ENCODE data around the gene GFPT1. TPM values are rescaled to one million over a fixed set of nuclear protein-coding genes. Genes with fewer than 3 reads are reported as not detected.

GFPT1 gene
- polyA plus RNA-seq, 1 donor (not counting 4 experiments of a cell fraction or from before 2014, with no cell fraction given) = 12.9 TPM

DNA sequence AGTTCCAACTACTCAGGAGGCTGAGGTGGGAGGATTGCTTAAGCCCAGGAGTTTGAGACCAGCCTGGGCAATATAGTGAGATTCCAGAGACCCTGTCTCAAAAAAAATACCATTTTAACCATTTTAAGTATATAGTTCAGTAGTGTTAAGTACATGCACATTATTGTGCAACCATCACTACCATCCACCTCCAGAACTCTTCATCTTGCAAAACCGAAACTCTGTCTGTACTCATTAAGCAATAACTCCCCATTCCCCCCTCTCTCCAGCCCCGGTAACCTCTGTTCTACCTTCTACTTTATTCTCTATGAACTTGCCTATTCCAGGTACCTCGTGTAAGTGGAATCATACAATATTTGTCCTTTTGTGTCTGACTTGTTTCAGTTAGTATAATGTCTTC, 86.4 kb downstream of the GFPT1 start:
- peaks cover 3% of the 10 kb centered on the region for H3K9me3 ChIP-seq (ENCODE audit: control insufficient read depth, low read depth, low read length)
- FAIRE-seq = no peak
- no peak overlapping the region for H3K9ac ChIP-seq (ENCODE audit: control insufficient read depth, extremely low read depth, insufficient read depth, low read length)
- no peak overlapping the region for H3K27ac ChIP-seq (ENCODE audit: control insufficient read depth, insufficient read depth, low read length)
- DNase-seq (ENCODE audit: low read depth, low spot score) = no peak
- no peak overlapping the region for H2AFZ ChIP-seq (ENCODE audit: control insufficient read depth, low read length)
- no peaks in the 10 kb centered on the region for H3K79me2 ChIP-seq (ENCODE audit: control insufficient read depth, insufficient read depth, low read length)
- H3K4me2 ChIP-seq (ENCODE audit: control insufficient read depth, extremely low read depth, insufficient read depth, low read depth, low read length) = no peak overlapping the region
- TF ChIP-seq, protein P1, sequence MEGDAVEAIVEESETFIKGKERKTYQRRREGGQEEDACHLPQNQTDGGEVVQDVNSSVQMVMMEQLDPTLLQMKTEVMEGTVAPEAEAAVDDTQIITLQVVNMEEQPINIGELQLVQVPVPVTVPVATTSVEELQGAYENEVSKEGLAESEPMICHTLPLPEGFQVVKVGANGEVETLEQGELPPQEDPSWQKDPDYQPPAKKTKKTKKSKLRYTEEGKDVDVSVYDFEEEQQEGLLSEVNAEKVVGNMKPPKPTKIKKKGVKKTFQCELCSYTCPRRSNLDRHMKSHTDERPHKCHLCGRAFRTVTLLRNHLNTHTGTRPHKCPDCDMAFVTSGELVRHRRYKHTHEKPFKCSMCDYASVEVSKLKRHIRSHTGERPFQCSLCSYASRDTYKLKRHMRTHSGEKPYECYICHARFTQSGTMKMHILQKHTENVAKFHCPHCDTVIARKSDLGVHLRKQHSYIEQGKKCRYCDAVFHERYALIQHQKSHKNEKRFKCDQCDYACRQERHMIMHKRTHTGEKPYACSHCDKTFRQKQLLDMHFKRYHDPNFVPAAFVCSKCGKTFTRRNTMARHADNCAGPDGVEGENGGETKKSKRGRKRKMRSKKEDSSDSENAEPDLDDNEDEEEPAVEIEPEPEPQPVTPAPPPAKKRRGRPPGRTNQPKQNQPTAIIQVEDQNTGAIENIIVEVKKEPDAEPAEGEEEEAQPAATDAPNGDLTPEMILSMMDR (optimal IDR thresholded peaks at IDR 0.05 in 1 of 3, IDR thresholded peaks at IDR 0.05 in 1 of 3, conservative IDR thresholded peaks at IDR 0.05 in 1 of 3; ENCODE audit: extremely low read depth in 1 of 3, insufficient read depth in 2 of 3, low read length in 3 of 3) = no peak
- TF ChIP-seq EZH2 (IDR thresholded peaks at IDR 0.05; ENCODE audit: low read length) = no peak
- peaks cover 13% of the 10 kb centered on the region for H3K4me1 ChIP-seq (ENCODE audit: control insufficient read depth, extremely low read depth, insufficient read depth, low read length)
- H3K9me1 ChIP-seq (ENCODE audit: control insufficient read depth, extremely low read depth, insufficient read depth, low read length) = no peaks in the 10 kb centered on the region
- dilution Hi-C loops (cut with MboI; ENCODE audit: extremely low pct_ligation_motif_present, low sequenced_read_pairs) = no loop called here
- peaks cover 16% of the 10 kb centered on the region for H3K27me3 ChIP-seq (ENCODE audit: control insufficient read depth, extremely low read depth, insufficient read depth, low read length)
- no peaks in the 10 kb centered on the region for H4K20me1 ChIP-seq (ENCODE audit: control insufficient read depth, extremely low read depth, insufficient read depth, low read length)
- H3K36me3 ChIP-seq (ENCODE audit: control insufficient read depth in 2 of 2, extremely low read depth in 1 of 2, insufficient read depth in 2 of 2, low read length in 2 of 2) = no peaks in the 10 kb centered on the region
- H3K4me3 ChIP-seq (ENCODE audit: control insufficient read depth in 2 of 3, extremely low read depth in 1 of 3, insufficient read depth in 2 of 3, low read depth in 1 of 3, low read length in 3 of 3) = no peak overlapping the region

DNA sequence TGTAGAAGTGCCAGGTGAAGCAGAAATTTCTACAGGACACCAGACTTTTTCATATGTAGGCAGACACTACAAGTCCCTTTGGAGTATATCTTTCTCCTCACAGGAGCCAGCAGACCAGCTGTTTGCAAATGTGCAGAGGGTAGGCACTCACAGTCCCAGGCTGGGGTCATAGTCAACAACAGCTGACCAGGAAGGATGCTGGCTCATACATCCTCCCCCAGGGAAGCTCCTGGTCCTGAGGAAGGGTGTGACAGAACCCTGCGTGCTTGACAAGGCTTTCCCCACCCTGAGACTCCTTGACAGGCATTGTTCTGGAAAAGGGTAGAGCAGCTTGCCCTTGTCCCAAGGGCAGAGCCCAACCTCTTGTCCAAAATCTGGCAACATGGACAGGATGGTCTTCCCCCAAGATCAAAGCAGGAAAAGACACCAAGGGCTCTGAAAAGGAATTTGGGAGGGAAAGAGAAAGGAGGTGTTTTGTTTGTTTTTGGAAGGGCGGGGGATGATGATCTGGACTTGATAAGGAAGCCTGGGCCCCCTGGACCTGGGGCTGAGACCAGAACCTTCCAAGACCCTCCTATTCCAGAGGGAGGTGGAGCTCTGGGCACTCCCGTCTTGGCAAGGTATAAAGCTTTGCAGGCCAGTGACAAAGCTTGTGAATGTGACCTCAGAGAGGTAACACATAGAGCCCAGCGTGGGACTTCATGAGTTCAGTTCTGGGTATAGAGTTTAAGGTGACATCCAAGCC, 87.1 kb downstream of the GFPT1 start:
- DNase-seq (ENCODE audit: low read depth, low spot score) = no peak
- Histone ChIP-seq H3K9me1 (ENCODE audit: control insufficient read depth, extremely low read depth, insufficient read depth, low read length) (no peaks in the 10 kb centered on the region), H3K27ac (ENCODE audit: control insufficient read depth, insufficient read depth, low read length) (no peak overlapping the region), H3K4me2 (ENCODE audit: control insufficient read depth, extremely low read depth, insufficient read depth, low read depth, low read length) (no peak overlapping the region), H3K9me3 (ENCODE audit: control insufficient read depth, low read depth, low read length) (peaks cover 3% of the 10 kb centered on the region), H2AFZ (ENCODE audit: control insufficient read depth, low read length) (no peak overlapping the region), H3K4me3 (ENCODE audit: control insufficient read depth in 2 of 3, extremely low read depth in 1 of 3, insufficient read depth in 2 of 3, low read depth in 1 of 3, low read length in 3 of 3) (no peak overlapping the region), H4K20me1 (ENCODE audit: control insufficient read depth, extremely low read depth, insufficient read depth, low read length) (no peaks in the 10 kb centered on the region), H3K4me1 (ENCODE audit: control insufficient read depth, extremely low read depth, insufficient read depth, low read length) (peaks cover 13% of the 10 kb centered on the region), H3K79me2 (ENCODE audit: control insufficient read depth, insufficient read depth, low read length) (no peaks in the 10 kb centered on the region), H3K36me3 (ENCODE audit: control insufficient read depth in 2 of 2, extremely low read depth in 1 of 2, insufficient read depth in 2 of 2, low read length in 2 of 2) (no peaks in the 10 kb centered on the region), H3K27me3 (ENCODE audit: control insufficient read depth, extremely low read depth, insufficient read depth, low read length) (peaks cover 11% of the 10 kb centered on the region), H3K9ac (ENCODE audit: control insufficient read depth, extremely low read depth, insufficient read depth, low read length) (no peak overlapping the region)
- TF ChIP-seq, protein P1 (optimal IDR thresholded peaks at IDR 0.05 in 1 of 3, IDR thresholded peaks at IDR 0.05 in 1 of 3, conservative IDR thresholded peaks at IDR 0.05 in 1 of 3; ENCODE audit: extremely low read depth in 1 of 3, insufficient read depth in 2 of 3, low read length in 3 of 3) = no peak
- no peak for TF ChIP-seq EZH2 (IDR thresholded peaks at IDR 0.05; ENCODE audit: low read length)
- no peak for FAIRE-seq
- dilution Hi-C loops (cut with MboI; ENCODE audit: extremely low pct_ligation_motif_present, low sequenced_read_pairs) = no loop called here

Data from keratinocyte (primary cell).